Activated CD8-positive, alpha-beta memory T cell treated with anti-CD3 and anti-CD28 coated beads, Interleukin-2, amount 50 U/mL, for 48 hours (primary cell): ENCODE data around the gene ZNF23.
"Not testable (repeated sequence)": the region's sequence is repeated elsewhere in the genome, so short reads cannot be mapped to it uniquely, and the experiment has no call there.

ENCODE experiments used
- DNase-seq: peaks from one replicate; pipeline ENCODE4 v3.0.0-alpha.2; 2020

The ZNF23 gene

GRCh38 chr16:71461686-71462648, at the start of gene ZNF23:
Gene ZNF23, minus strand, starts transcription at chr16:71462247. Its CDS starts 5,451 bp downstream, at chr16:71456796.
- DNase-seq: peak; percentile 90

DNA sequence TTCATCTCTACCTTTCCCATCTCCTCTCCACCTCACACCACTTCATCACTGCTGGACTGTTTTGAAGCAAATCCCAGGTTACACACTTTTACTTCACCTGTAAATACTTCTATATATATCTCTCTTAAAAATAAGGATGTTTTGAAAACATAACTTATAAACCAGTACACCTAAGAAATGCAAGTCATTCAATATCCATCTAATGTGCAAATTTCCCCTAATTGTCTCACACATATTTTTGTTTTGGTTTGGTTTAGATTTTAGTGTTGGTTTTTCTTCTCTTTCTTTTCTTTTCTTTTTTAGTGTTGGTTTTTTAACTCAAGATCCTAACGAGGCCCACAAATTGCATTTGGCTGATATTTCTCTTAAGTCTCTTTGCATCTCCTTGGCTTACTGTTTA, 45.0 kb upstream of the ZNF23 start:
- DNase-seq: no peak

- no peak for DNase-seq
These were observed 42.9 kb upstream of the ZNF23 start for GRCh38 chr16:71504901-71505300.

DNA sequence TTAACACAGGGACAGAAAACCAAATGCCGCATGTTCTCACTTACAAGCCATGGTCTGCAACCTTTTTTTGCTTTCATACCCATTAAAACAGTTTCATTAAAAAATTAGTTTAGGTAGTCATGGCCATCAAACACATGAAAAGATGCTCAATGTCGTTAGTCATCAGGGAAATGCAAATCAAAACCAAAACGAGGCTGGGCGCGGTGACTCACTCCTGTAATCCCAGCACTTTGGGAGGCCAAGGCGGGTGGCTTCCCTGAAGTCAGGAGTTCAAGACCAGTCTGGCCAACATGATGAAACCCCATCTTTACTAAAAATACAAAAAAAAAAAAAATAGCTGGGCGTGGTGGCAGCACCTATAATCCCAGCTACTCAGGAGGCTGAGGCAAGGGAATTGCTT, 42.0 kb upstream of the ZNF23 start:
- not testable (repeated sequence) for DNase-seq

- DNase-seq: no peak
These were observed 39.5 kb upstream of the ZNF23 start for GRCh38 chr16:71501547-71501946.

DNA sequence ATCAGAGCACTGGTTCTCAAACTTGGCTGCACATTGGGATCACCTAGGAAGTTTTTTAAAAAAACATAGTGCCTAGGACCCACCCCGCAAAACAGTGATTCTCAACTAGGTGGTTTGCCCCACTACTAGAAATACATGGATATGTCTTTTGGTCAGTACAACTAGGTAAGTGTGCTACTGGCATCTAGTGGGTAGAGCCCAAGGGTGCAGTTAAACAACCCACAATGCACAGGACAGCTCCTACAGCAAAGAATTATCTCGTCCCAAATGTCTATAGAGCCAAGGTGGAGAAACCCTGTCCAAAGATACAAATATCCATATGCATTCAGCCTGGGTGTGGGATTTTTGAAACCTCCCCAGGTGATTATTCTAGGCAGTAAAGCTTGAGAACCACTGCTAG, 38.9 kb upstream of the ZNF23 start:
- DNase-seq: no peak

GRCh38 chr16:71499775-71500364, 37.8 kb upstream of the ZNF23 start:
- DNase-seq: no peak

- no peak for DNase-seq
These were observed 36.0 kb upstream of the ZNF23 start for GRCh38 chr16:71498031-71498430.

GRCh38 chr16:71493213-71493612, 31.2 kb upstream of the ZNF23 start:
- no peak for DNase-seq

- DNase-seq: no peak
These were observed 30.7 kb upstream of the ZNF23 start for GRCh38 chr16:71492786-71493185.

DNA sequence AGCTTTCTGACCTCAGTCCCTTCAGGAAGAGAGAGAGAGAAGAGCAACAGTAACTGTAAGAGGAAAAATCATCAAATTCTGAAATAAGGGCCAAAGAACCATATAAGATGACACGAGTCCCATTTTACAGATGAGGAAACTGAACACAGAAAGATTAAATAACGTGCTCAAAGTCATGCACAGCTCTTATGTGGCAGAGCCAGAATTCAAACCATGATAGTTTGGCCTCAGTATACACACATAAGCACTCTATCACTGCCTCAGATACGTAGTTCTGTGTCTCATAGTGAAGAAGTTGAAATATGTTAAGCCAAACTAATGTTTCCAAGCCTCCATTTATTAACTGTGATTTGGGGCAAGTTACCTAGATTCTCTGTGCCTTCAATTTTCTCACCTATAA, 29.0 kb upstream of the ZNF23 start:
- DNase-seq: no peak

- no peak for DNase-seq
These were observed 28.3 kb upstream of the ZNF23 start for GRCh38 chr16:71490361-71490760.

GRCh38 chr16:71489122-71489521, 27.1 kb upstream of the ZNF23 start, which contains the start of gene ZNF19:
Gene ZNF19, minus strand, starts transcription at chr16:71489324. Its CDS starts 7,210 bp downstream, at chr16:71482114.
- DNase-seq: no peak

GRCh38 chr16:71484006-71484893, 22.2 kb upstream of the ZNF23 start:
- peak; percentile 84 for DNase-seq

GRCh38 chr16:71482569-71482968, 20.5 kb upstream of the ZNF23 start:
- DNase-seq: no peak

DNA sequence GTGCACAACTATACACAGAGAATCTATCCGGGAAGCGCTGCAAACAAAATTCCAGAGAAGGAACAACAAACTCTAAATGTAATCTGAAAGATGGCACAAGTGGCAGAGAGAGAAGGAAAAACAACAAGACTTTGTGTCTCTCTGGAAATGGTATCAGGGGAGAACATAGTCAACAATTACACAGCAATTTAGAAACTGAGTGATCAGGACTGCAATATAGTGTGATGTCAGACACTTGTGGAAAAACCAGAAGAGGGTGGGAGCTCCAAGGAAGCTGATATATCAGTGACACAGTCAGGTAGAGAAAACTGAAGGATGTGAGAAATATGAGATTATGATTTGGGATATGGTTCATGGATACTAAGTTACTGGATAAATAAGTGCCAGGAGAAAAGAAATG, 18.9 kb upstream of the ZNF23 start:
- no peak for DNase-seq

GRCh38 chr16:71479420-71479819, 17.4 kb upstream of the ZNF23 start:
- DNase-seq: no peak

DNA sequence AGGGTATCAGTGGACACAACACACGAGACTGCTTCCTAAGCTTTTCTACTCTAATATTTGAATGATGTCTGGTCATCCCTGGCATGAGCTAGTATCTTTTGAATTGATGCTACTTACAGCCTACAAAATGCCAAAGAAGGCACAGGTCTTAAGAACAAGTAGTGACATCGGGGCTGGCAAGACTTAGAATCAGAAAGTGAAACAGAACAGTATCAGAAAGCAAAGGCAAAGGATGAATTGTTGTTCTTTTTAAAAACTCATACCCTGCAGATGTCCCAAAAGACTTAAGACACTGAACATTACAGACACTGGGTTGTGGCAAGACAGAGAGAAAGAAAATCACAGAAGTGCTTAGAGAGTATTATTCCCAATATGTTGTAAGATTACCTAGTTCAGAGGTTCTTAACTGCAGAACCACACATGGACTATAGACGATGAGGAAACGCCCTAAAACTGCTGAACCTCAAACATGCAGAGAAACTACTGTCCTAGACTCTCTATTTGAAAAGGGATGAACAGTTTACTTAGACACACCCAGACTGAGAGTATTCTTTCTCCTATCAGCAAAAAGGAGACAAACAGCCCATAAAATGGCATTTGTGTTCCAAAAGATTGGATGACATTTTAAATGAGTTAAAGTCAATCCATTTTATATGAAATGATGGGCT, 14.5 kb upstream of the ZNF23 start:
- DNase-seq: no peak

GRCh38 chr16:71474864-71475263, 12.8 kb upstream of the ZNF23 start:
- DNase-seq: no peak

GRCh38 chr16:71473891-71474290, 11.8 kb upstream of the ZNF23 start:
- DNase-seq: no peak

DNA sequence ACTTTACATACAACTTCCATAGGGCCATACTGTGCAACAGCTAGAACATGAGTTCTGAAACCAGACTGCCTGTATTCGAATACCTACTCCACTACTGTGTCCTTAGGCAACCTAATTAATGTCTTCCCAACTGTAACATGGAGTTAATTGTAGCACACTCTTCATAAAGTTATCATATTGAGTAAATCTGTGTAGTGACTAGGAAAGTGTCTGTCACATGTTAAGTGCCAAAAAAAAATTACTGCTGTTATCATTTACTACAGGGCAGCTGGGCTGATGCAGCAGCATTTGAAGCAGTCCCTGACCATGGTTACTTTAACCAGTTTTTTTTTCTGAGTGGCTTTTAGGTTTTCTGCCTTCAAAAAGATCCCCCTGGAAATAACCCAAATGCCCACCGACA, 10.9 kb upstream of the ZNF23 start:
- no peak for DNase-seq

- DNase-seq: no peak
These were observed 10.0 kb upstream of the ZNF23 start for GRCh38 chr16:71472051-71472450.

DNA sequence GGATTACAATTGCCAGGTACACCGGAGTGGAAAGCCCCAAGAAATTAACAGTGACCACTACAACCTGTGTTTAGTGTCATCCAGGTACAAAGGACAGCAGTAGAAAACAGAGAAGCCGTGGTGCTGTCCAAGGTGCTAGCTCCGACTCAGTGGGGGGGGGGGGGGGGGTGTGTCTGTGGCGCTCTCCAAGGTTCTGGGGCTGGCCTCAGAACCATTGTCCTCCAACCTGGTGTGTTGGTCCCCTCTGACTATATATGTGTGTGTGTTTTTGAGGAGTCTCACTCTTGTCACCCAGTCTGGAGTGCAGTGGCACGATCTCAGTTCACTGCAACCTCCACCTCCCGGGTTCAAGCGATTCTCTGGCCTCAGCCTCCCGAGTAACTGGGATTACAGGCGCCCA, 5.8 kb upstream of the ZNF23 start:
- peak; percentile 63 for DNase-seq
